ENCODE measurements around the gene TNFRSF8. TPM values are rescaled to one million over a fixed set of nuclear protein-coding genes. Genes with fewer than 3 reads are reported as not detected.

Gene TNFRSF8
- total RNA-seq, 6 experiments from 2014 or later, result 0.07 TPM; not detected in 5

DNA sequence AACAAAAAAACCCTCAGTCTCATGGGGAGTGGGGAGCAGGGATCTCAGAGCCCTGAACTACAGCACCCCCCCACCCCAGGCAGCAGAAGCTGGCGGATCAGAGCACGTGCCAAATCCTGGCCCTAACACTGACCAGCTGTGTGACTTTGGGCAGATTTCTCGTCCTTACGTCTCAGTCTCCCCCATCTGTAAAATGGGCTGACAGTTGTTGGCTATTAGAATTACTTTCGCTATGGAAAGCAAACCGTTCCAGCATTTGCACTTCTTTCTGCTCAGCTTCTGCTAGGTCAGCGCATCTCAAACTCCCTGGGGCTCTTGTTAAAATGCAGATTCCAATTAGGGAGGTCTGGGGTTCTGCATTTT, 15.5 kb downstream of the TNFRSF8 start:
- peaks cover 30% of the 10 kb centered on the region for H3K27me3 Mint-ChIP-seq (ENCODE audit: insufficient read depth)
- TF ChIP-seq, protein P1, sequence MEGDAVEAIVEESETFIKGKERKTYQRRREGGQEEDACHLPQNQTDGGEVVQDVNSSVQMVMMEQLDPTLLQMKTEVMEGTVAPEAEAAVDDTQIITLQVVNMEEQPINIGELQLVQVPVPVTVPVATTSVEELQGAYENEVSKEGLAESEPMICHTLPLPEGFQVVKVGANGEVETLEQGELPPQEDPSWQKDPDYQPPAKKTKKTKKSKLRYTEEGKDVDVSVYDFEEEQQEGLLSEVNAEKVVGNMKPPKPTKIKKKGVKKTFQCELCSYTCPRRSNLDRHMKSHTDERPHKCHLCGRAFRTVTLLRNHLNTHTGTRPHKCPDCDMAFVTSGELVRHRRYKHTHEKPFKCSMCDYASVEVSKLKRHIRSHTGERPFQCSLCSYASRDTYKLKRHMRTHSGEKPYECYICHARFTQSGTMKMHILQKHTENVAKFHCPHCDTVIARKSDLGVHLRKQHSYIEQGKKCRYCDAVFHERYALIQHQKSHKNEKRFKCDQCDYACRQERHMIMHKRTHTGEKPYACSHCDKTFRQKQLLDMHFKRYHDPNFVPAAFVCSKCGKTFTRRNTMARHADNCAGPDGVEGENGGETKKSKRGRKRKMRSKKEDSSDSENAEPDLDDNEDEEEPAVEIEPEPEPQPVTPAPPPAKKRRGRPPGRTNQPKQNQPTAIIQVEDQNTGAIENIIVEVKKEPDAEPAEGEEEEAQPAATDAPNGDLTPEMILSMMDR (IDR thresholded peaks at IDR 0.05), result no peak
- H3K4me3 Mint-ChIP-seq, result no peak overlapping the region
- H3K27ac Mint-ChIP-seq, result no peak overlapping the region
- no peaks in the 10 kb centered on the region for H3K36me3 Mint-ChIP-seq (ENCODE audit: low read depth)
- peaks cover 8% of the 10 kb centered on the region for H3K9me3 Mint-ChIP-seq
- no peak for DNase-seq
- H3K4me1 Mint-ChIP-seq (ENCODE audit: low read depth), result peaks cover 12% of the 10 kb centered on the region

DNA sequence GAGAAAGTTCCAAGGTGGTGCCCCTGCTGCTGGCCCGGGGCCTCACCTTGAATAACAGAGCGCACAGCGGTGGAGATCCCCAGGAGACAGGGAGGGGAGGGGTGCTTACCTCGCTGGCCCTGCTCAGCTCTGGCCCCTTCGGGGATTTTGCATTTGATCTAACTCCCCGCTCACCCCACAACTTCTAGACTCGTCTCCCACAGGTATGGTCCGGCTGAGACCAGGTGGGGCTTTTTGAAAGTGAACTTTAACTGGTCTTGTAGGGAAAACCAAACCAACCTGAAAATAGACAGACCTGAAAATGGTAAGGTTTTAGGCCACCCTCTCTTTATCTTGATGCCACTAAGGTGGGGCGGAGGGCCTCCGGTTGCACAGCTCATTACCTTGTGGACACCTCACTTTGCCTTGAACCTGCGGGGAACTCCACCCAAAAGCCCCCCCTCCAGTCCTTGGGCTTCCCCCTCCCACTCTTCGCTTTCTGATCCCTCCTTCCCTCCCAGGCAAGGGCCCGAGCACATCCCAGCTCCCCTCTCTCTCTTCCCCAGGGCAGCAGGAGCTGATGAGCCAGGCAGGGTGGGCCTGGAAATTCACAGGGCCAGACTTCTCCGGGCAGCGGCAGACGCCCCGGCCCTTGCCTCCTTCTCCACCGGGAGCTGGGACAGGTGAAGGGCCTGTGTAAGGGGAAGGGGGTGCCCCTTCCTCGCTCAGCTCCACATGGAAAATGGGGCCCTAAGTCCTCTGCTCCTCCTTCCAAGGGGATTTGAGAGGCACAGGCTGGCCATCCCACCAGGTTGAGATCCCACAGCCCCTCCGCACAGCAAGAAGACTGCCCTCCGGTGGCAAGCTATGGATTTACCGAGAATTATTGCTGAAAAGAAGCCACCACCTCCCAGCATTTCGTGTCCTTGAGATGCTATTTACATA, 16.1 kb downstream of the TNFRSF8 start:
- Mint-ChIP-seq H3K27me3 (ENCODE audit: insufficient read depth) (peaks cover 28% of the 10 kb centered on the region), H3K36me3 (ENCODE audit: low read depth) (no peaks in the 10 kb centered on the region), H3K4me1 (ENCODE audit: low read depth) (peaks cover 19% of the 10 kb centered on the region), H3K9me3 (peaks cover 8% of the 10 kb centered on the region), H3K27ac (no peak overlapping the region), H3K4me3 (no peak overlapping the region; the same call in 1 of the 2 replicates)
- TF ChIP-seq, protein P1 (IDR thresholded peaks at IDR 0.05), result peak; percentile 78
- peak; percentile 25 for DNase-seq

DNA sequence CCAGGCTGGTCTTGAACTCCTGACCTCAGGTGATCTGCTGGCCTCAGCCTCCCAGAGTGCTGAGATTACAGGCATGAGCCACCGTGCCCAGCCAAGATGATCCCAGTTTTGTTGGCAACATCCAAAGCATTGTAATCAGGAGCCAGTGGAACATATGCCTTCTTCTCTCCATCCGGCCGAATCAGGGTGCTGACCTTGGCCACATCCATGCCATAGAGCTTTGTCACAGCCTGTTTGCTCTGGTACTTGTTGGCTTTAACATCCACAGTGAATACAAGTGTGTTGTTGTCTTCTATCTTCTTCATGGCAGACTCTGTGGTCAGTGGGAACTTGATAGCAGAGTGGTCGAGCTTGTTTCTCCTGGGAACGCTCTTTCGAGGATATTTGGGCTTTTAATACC, 17.1 kb downstream of the TNFRSF8 start:
- Mint-ChIP-seq H3K4me3 (no peak overlapping the region), H3K36me3 (ENCODE audit: low read depth) (no peaks in the 10 kb centered on the region), H3K4me1 (ENCODE audit: low read depth) (peaks cover 22% of the 10 kb centered on the region), H3K9me3 (peaks cover 8% of the 10 kb centered on the region), H3K27ac (no peak overlapping the region), H3K27me3 (ENCODE audit: insufficient read depth) (peaks cover 28% of the 10 kb centered on the region)
- TF ChIP-seq, protein P1 (IDR thresholded peaks at IDR 0.05), result no peak
- no peak for DNase-seq

DNA sequence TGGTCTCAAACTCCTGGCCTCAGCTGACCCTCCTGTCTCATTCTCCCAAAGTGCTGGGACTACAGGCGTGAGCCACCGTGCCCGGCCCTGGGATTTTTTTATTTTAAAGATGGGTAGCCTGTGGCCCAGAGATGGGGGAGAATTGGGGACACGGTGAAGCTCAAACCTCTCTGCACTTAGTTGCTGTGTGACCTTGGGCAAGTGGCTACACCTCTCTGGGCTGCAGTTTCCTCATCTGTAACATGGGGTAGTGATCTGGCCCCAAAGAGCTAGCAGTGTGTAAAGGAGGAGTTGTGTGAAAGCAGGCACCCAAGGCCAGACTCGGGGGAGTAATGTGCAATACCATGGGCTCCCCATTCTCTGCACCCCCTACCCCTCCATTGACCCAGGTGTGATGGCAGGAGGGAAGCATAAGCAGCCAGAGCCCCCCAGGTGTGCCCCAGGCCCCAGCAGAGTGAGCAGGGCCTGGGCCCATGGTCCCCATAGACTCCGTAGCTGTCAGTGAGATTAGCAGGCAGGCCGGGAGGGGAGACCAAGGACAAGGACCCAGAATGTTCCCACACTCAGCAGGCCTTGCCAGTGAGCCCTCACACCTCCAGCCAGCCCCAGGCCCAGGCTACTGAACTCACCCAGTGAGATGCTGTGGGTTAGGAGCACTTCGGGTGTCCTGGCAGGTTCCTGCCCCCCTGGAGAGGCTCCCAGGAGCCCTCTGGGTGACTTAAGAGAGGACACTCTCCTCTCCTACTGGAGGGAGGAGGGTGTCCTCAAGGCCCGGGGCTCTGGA, 17.9 kb downstream of the TNFRSF8 start:
- H3K9me3 Mint-ChIP-seq, result peaks cover 8% of the 10 kb centered on the region
- no peak overlapping the region for H3K4me3 Mint-ChIP-seq
- H3K27me3 Mint-ChIP-seq (ENCODE audit: insufficient read depth), result peaks cover 23% of the 10 kb centered on the region
- no peak overlapping the region for H3K27ac Mint-ChIP-seq
- H3K36me3 Mint-ChIP-seq (ENCODE audit: low read depth), result no peaks in the 10 kb centered on the region
- peaks cover 14% of the 10 kb centered on the region for H3K4me1 Mint-ChIP-seq (ENCODE audit: low read depth)
- TF ChIP-seq, protein P1 (IDR thresholded peaks at IDR 0.05), result no peak
- no peak for DNase-seq

DNA sequence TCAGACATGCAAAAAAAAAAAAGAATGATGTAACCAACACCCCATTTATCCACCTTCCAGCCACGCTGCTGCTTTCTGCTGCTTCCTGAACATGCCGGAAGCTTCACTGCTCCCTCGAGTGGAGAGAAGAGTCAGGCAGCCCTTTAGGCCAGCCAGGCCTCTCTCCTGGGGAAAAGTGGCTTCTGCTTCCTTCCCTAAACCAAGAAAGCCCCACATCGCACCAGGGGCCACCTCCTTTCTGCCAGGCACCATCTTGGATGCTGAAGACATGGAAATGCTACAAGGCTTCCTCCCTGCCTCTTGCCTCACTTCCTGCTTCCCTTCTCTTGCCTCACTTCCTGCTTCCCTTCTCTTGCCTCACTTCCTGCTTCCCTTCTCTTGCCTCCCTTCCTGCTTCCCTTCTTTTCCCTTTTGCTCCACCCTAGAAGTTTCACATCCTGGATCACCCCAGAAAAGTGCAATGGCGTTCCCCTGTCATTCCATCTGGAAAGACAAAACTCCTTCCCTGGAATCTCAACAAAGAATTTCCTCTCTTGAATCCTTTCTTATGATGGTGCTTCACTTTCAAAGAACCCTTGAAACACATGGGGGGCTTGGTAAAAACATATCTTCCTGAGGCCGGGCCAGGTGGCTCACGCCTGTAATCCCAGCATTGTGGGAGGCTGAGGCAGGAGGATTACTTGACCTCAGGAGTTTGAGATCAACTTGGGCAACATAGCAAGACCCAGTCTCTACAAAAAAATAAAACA, 18.7 kb downstream of the TNFRSF8 start:
- no peak for DNase-seq
- H3K36me3 Mint-ChIP-seq (ENCODE audit: low read depth), result no peaks in the 10 kb centered on the region
- no peak overlapping the region for H3K4me3 Mint-ChIP-seq
- peaks cover 13% of the 10 kb centered on the region for H3K4me1 Mint-ChIP-seq (ENCODE audit: low read depth)
- H3K27ac Mint-ChIP-seq, result no peak overlapping the region
- TF ChIP-seq, protein P1 (IDR thresholded peaks at IDR 0.05), result no peak
- H3K9me3 Mint-ChIP-seq, result peaks cover 11% of the 10 kb centered on the region
- H3K27me3 Mint-ChIP-seq (ENCODE audit: insufficient read depth), result peaks cover 17% of the 10 kb centered on the region

All from HFFc6 (cell line).